Suprapubic skin (tissue), 3 donors: ENCODE measurements around the gene KIAA0825.

Source experiments
- EP300 ChIP-seq: sonication (generic); formaldehyde crosslinking; IDR thresholded peaks from one replicate; pipeline ENCODE4 v1.6.1; 2017; ENCODE audit warnings: antibody characterized with exemption
- POLR2A ChIP-seq, 2 donors: fragments of 450-650 bp; IDR thresholded peaks; one replicate each; pipeline ENCODE4 v1.6.1; 2017; ENCODE audit warnings: antibody characterized with exemption in 2 of 2, mild to moderate bottlenecking in 2 of 2, moderate library complexity in 2 of 2
- TF ChIP-seq, protein P1 (sequence below), 2 donors: fragments of 200-600 bp in 1 of 2; fragments of 450-650 bp in 1 of 2; sonication (generic) in 1 of 2; IDR thresholded peaks; one replicate each; pipeline ENCODE4 v1.5.1; 2016 to 2019; ENCODE audit warnings: antibody characterized with exemption in 2 of 2, mild to moderate bottlenecking in 1 of 2, moderate library complexity in 1 of 2

DNA sequence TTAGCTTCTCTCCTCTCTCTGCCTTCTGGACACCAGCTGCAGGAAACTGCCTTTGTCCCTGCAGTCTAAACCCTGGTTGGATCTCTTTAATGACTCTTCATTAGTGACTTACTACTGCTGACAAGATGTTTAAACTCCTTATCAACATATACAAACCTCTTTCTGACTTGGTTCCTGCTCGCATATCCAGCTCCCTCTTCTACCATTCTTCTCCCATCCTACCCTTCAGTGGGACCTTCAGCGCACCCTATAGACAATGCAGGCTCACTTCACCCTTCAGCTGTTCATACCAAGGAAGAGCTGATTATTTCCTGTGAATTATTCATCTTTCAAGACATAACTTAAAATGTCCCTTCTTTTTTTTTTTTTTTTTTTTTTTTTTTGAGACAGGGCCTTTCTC lies 436.5 kb downstream of the KIAA0825 start:
- TF ChIP-seq POLR2A (IDR thresholded peaks at IDR 0.05), result no peak
- TF ChIP-seq, protein P1, sequence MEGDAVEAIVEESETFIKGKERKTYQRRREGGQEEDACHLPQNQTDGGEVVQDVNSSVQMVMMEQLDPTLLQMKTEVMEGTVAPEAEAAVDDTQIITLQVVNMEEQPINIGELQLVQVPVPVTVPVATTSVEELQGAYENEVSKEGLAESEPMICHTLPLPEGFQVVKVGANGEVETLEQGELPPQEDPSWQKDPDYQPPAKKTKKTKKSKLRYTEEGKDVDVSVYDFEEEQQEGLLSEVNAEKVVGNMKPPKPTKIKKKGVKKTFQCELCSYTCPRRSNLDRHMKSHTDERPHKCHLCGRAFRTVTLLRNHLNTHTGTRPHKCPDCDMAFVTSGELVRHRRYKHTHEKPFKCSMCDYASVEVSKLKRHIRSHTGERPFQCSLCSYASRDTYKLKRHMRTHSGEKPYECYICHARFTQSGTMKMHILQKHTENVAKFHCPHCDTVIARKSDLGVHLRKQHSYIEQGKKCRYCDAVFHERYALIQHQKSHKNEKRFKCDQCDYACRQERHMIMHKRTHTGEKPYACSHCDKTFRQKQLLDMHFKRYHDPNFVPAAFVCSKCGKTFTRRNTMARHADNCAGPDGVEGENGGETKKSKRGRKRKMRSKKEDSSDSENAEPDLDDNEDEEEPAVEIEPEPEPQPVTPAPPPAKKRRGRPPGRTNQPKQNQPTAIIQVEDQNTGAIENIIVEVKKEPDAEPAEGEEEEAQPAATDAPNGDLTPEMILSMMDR (IDR thresholded peaks at IDR 0.05), result no peak
- no peak for TF ChIP-seq EP300
